HCT116 (cell line): ENCODE measurements around the gene TMEM135. TPM values are rescaled to one million over a fixed set of nuclear protein-coding genes. Genes with fewer than 3 reads are reported as not detected.

Experiments
- ATAC-seq: fragments of 200-7000 bp; cut with Tn5 transposase; 2 replicates; pipeline ENCODE4 v1.9.1; 2020; ENCODE audit warnings: mild to moderate bottlenecking, moderate library complexity
- BruUV-seq: library from RNA; stranded (reverse); fragments of 400-500 nt; replicated peaks from 2 replicates; lab custom pipeline; 2021; lab: Mats Ljungman, UMichigan
- CTCF ChIA-PET: fragments of 300-600 bp; sonication (Branson Sonifier 250); formaldehyde crosslinking; loops from one replicate; lab custom pipeline; 2021; ENCODE audit warnings: antibody characterized with exemption; lab: Charles Lee
- POLR2A ChIA-PET: fragments of 300-600, 350-600 bp; sonication (Branson Sonifier 250); formaldehyde crosslinking; loops from one replicate; lab custom pipeline; 2021; ENCODE audit warnings: antibody characterized with exemption; lab: Charles Lee
- RAD21 ChIA-PET, 2 experiments: fragments of 300-600 bp; sonication (Branson Sonifier 250); formaldehyde crosslinking; loops; one replicate each; lab custom pipeline; 2023; ENCODE audit warnings: low total read pairs in 2 of 2; ENCODE audit not compliant: uncharacterized antibody in 2 of 2, unreplicated experiment in 2 of 2, low non-redundant PET in 1 of 2; lab: Charles Lee
- DNase-seq: peaks from one replicate; pipeline ENCODE4 v3.0.0-alpha.2; 2010; ENCODE audit warnings: low read depth, low spot score
- H2AFZ ChIP-seq: fragments of 200-600 bp; shearing (Covaris generic), sonication (generic); 2 replicates; pipeline ENCODE4 v1.6.1; 2017; ENCODE audit warnings: low read depth, mixed run types, mixed read lengths, antibody characterized with exemption, low read length; ENCODE audit not compliant: poor library complexity, severe bottlenecking
- H3K27ac ChIP-seq: 2 replicates; pipeline ENCODE4 v1.5.1; 2012; ENCODE audit warnings: low read depth, low read length
- H3K27me3 ChIP-seq: fragments of 200-600 bp; sonication (generic); 2 replicates; pipeline ENCODE4 v1.6.1; 2016; ENCODE audit warnings: mixed run types, low read length, mixed read lengths; ENCODE audit not compliant: insufficient read depth
- H3K36me3 ChIP-seq, 2 experiments: fragments of 200-500 bp in 1 of 2; fragments of 200-600 bp in 1 of 2; sonication (Bioruptor generic) in 1 of 2; sonication (generic) in 1 of 2; 2 replicates each; pipeline versions ENCODE4 v1.5.1 to v1.6.1; 2014 to 2016; ENCODE audit warnings: low read length in 2 of 2, inconsistent platforms in 1 of 2, mixed read lengths in 1 of 2, mixed run types in 1 of 2; ENCODE audit not compliant: insufficient read depth in 2 of 2, control insufficient read depth in 1 of 2
- H3K4me1 ChIP-seq, 2 experiments: fragments of 200-600 bp in 1 of 2; sonication (generic) in 1 of 2; 2 replicates each; pipeline versions ENCODE4 v1.5.1 to v1.6.1; 2012 to 2017; ENCODE audit warnings: low read length in 2 of 2, inconsistent platforms in 1 of 2, mild to moderate bottlenecking in 1 of 2, mixed read lengths in 1 of 2, mixed run types in 1 of 2, moderate library complexity in 1 of 2; ENCODE audit not compliant: insufficient read depth in 2 of 2, control insufficient read depth in 1 of 2
- H3K4me2 ChIP-seq: fragments of 200-600 bp; sonication (generic); 2 replicates; pipeline ENCODE4 v1.6.1; 2017; ENCODE audit warnings: mixed run types, low read length, mixed read lengths
- H3K4me3 ChIP-seq, 2 experiments: fragments of 200-600 bp in 1 of 2; sonication (generic) in 1 of 2; replicated peaks in 1 of 2; 2 replicates each; pipeline ENCODE4 v1.5.1; 2011 to 2016; ENCODE audit warnings: low read length in 2 of 2, control low read depth in 1 of 2, low read depth in 1 of 2, mild to moderate bottlenecking in 1 of 2, mixed read lengths in 1 of 2, mixed run types in 1 of 2
- H3K79me2 ChIP-seq: fragments of 200-600 bp; sonication (generic); 2 replicates; pipeline ENCODE4 v1.6.1; 2017; ENCODE audit warnings: mild to moderate bottlenecking, mixed run types, low read length, moderate library complexity, mixed read lengths; ENCODE audit not compliant: insufficient read depth
- H3K9ac ChIP-seq: fragments of 200-600 bp; sonication (generic); 2 replicates; pipeline ENCODE4 v1.6.1; 2016; ENCODE audit warnings: low read length, mixed read lengths
- H3K9me2 ChIP-seq: fragments of 200-600 bp; sonication (generic), shearing (Covaris generic); 2 replicates; pipeline ENCODE4 v1.6.1; 2017; ENCODE audit warnings: mixed run types, mild to moderate bottlenecking, moderate library complexity; ENCODE audit not compliant: insufficient read depth
- H3K9me3 ChIP-seq, 2 experiments: fragments of 200-500 bp in 1 of 2; fragments of 200-600 bp in 1 of 2; sonication (Bioruptor generic) in 1 of 2; sonication (generic) in 1 of 2; 2 replicates each; pipeline ENCODE4 v1.6.1; 2014 to 2017; ENCODE audit warnings: low read length in 2 of 2, mixed read lengths in 2 of 2, inconsistent platforms in 1 of 2, low read depth in 1 of 2, mild to moderate bottlenecking in 1 of 2, mixed run types in 1 of 2, moderate library complexity in 1 of 2; ENCODE audit not compliant: control insufficient read depth in 1 of 2, insufficient read depth in 1 of 2
- H4K20me1 ChIP-seq: fragments of 200-600 bp; sonication (generic), shearing (Covaris generic); 2 replicates; pipeline ENCODE4 v1.6.1; 2017; ENCODE audit warnings: mixed run types, mild to moderate bottlenecking, moderate library complexity; ENCODE audit not compliant: insufficient read depth
- CBX3 ChIP-seq: IDR thresholded peaks from 2 replicates; pipeline ENCODE4 v1.6.1; 2012; ENCODE audit warnings: low read depth
- EGR1 ChIP-seq: IDR thresholded peaks from 2 replicates; pipeline ENCODE4 v1.6.1; 2012; ENCODE audit warnings: low read depth
- FOSL1 ChIP-seq: IDR thresholded peaks from 2 replicates; pipeline ENCODE4 v1.6.1; 2012; ENCODE audit warnings: low read depth
- JUND ChIP-seq: IDR thresholded peaks from 2 replicates; pipeline ENCODE4 v1.6.1; 2012
- MAX ChIP-seq: IDR thresholded peaks from 2 replicates; pipeline ENCODE4 v1.6.1; 2012
- POLR2A ChIP-seq: IDR thresholded peaks from 2 replicates; pipeline ENCODE4 v1.7.0; 2011; ENCODE audit warnings: borderline replicate concordance; ENCODE audit not compliant: insufficient read depth, insufficient read length; ENCODE audit errors: extremely low read depth
- POLR2AphosphoS5 ChIP-seq: IDR thresholded peaks from 2 replicates; pipeline ENCODE4 v1.6.1; 2011; ENCODE audit warnings: mild to moderate bottlenecking, low read depth, low read length, moderate library complexity
- SP1 ChIP-seq: IDR thresholded peaks from 2 replicates; pipeline ENCODE4 v1.6.1; 2012; ENCODE audit warnings: low read depth
- YY1 ChIP-seq: IDR thresholded peaks from 2 replicates; pipeline ENCODE4 v1.6.1; 2011; ENCODE audit warnings: low read length, low read depth, moderate library complexity, mild to moderate bottlenecking; ENCODE audit not compliant: insufficient replicate concordance; ENCODE audit errors: extremely low read depth
- ZBTB33 ChIP-seq: IDR thresholded peaks from 2 replicates; pipeline ENCODE4 v1.6.1; 2011; ENCODE audit warnings: mild to moderate bottlenecking, low read length, moderate library complexity; ENCODE audit not compliant: insufficient replicate concordance; ENCODE audit errors: extremely low read depth
- ZFX ChIP-seq: fragments of 450-650 bp; IDR thresholded peaks from 2 replicates; pipeline ENCODE4 v1.6.1; 2017
- intact Hi-C: fragments of 100-400 bp; cut with micrococcal nuclease; formaldehyde crosslinking; loops from 2 replicates; pipeline ENCODE4 v1.10.0; 2022
- total RNA-seq: library from RNA; stranded (reverse); gene quantifications from one replicate; pipeline ENCODE4 v1.2.1, GENCODE V29; 2021; ENCODE audit not compliant: unreplicated experiment
- TF ChIP-seq, protein P1 (sequence below): IDR thresholded peaks from 2 replicates; pipeline ENCODE4 v1.6.1; 2012; ENCODE audit warnings: low read depth

TMEM135 gene
- total RNA-seq, 1 experiment from 2014 or later, result 50.6 TPM

GRCh38 chr11:87039371-87039770, 1.6 kb downstream of the TMEM135 start:
- H3K4me1 ChIP-seq, result peaks cover 21 to 30% of the 10 kb centered on the region in 2 experiments
- no peak overlapping the region for H2AFZ ChIP-seq
- peak overlapping the region; percentile 93; the same call in 1 of the 2 replicates for H3K4me2 ChIP-seq
- H3K9ac ChIP-seq, result no peak overlapping the region
- H3K9me3 ChIP-seq, result no peaks in the 10 kb centered on the region
- no peaks in the 10 kb centered on the region for H4K20me1 ChIP-seq
- no peak overlapping the region for H3K27ac ChIP-seq
- intact Hi-C loops, result loop anchor here (5.0 kb wide), 1 partner anchor 82 kb away; the partner anchor contains the start of gene FZD4
- RAD21 ChIA-PET, result no interaction called here
- no peaks in the 10 kb centered on the region for H3K27me3 ChIP-seq
- no peaks in the 10 kb centered on the region for H3K9me2 ChIP-seq
- TF ChIP-seq YY1 (no peak), POLR2A (no peak), POLR2AphosphoS5 (no peak), ZBTB33 (no peak), JUND (no peak), FOSL1 (no peak), SP1 (no peak), CBX3 (no peak), EGR1 (no peak), ZFX (no peak), MAX (no peak)
- TF ChIP-seq, protein P1, sequence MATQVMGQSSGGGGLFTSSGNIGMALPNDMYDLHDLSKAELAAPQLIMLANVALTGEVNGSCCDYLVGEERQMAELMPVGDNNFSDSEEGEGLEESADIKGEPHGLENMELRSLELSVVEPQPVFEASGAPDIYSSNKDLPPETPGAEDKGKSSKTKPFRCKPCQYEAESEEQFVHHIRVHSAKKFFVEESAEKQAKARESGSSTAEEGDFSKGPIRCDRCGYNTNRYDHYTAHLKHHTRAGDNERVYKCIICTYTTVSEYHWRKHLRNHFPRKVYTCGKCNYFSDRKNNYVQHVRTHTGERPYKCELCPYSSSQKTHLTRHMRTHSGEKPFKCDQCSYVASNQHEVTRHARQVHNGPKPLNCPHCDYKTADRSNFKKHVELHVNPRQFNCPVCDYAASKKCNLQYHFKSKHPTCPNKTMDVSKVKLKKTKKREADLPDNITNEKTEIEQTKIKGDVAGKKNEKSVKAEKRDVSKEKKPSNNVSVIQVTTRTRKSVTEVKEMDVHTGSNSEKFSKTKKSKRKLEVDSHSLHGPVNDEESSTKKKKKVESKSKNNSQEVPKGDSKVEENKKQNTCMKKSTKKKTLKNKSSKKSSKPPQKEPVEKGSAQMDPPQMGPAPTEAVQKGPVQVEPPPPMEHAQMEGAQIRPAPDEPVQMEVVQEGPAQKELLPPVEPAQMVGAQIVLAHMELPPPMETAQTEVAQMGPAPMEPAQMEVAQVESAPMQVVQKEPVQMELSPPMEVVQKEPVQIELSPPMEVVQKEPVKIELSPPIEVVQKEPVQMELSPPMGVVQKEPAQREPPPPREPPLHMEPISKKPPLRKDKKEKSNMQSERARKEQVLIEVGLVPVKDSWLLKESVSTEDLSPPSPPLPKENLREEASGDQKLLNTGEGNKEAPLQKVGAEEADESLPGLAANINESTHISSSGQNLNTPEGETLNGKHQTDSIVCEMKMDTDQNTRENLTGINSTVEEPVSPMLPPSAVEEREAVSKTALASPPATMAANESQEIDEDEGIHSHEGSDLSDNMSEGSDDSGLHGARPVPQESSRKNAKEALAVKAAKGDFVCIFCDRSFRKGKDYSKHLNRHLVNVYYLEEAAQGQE, result no peak
- no peaks in the 10 kb centered on the region for H3K36me3 ChIP-seq
- CTCF ChIA-PET, result no interaction called here
- H3K4me3 ChIP-seq, result no peak overlapping the region
- POLR2A ChIA-PET, result no interaction called here
- BruUV-seq, result no TSS peak
- DNase-seq (no peak), ATAC-seq (no peak)
- H3K79me2 ChIP-seq, result peaks cover 54% of the 10 kb centered on the region
